Glutamatergic neuron (in vitro differentiated cells): ENCODE data around the gene PAQR7. TPM values are rescaled to one million over a fixed set of nuclear protein-coding genes. Genes with fewer than 3 reads are reported as not detected.
A peak's percentile ranks its signal among the peaks of the same experiment; 100 is the strongest.

ENCODE experiments used
- DNase-seq: peaks from one replicate; pipeline ENCODE4 v3.0.0; 2022
- H3K27ac Mint-ChIP-seq: one replicate; pipeline ENCODE4 v1.8.0; 2020; ENCODE audit warnings: mild to moderate bottlenecking, mixed read lengths, inconsistent platforms; ENCODE audit not compliant: unreplicated experiment
- H3K27me3 Mint-ChIP-seq: one replicate; pipeline ENCODE4 v1.8.0; 2020; ENCODE audit warnings: mild to moderate bottlenecking, moderate library complexity, mixed read lengths, inconsistent platforms; ENCODE audit not compliant: unreplicated experiment
- H3K36me3 Mint-ChIP-seq: one replicate; pipeline ENCODE4 v1.8.0; 2020; ENCODE audit warnings: mild to moderate bottlenecking, mixed read lengths, inconsistent platforms; ENCODE audit not compliant: unreplicated experiment
- H3K4me1 Mint-ChIP-seq: one replicate; pipeline ENCODE4 v1.8.0; 2020; ENCODE audit warnings: mild to moderate bottlenecking, low read depth, mixed read lengths, inconsistent platforms; ENCODE audit not compliant: unreplicated experiment
- H3K4me3 Mint-ChIP-seq: one replicate; pipeline ENCODE4 v1.8.0; 2020; ENCODE audit warnings: mild to moderate bottlenecking, mixed read lengths, inconsistent platforms; ENCODE audit not compliant: unreplicated experiment
- H3K9me3 Mint-ChIP-seq: one replicate; pipeline ENCODE4 v1.8.0; 2020; ENCODE audit warnings: mild to moderate bottlenecking, moderate library complexity, mixed read lengths, inconsistent platforms; ENCODE audit not compliant: unreplicated experiment
- total RNA-seq: library from RNA; stranded (reverse); fragmentation: NEBNext Ultra II Directional; extraction: Animal tissue kit (Norgen Biotek cat#: 25700); gene quantifications from one replicate; pipeline ENCODE4 v1.2.1, GENCODE V29; 2021; ENCODE audit not compliant: unreplicated experiment
- TF ChIP-seq, protein P1 (sequence below): fragments of 200-600 bp; sonication (generic); IDR thresholded peaks from one replicate; pipeline ENCODE4 v1.5.0; 2021; ENCODE audit not compliant: partially characterized antibody, unreplicated experiment

Gene PAQR7
- total RNA-seq, 1 donor from 2014 or later: 6.4 TPM

- Mint-ChIP-seq H3K27ac (no peak overlapping the region), H3K4me1 (peaks cover 14% of the 10 kb centered on the region), H3K36me3 (no peaks in the 10 kb centered on the region), H3K27me3 (peaks cover under 1% of the 10 kb centered on the region), H3K4me3 (no peak overlapping the region), H3K9me3 (peaks cover 4% of the 10 kb centered on the region)
- DNase-seq: no peak
- TF ChIP-seq, protein P1, sequence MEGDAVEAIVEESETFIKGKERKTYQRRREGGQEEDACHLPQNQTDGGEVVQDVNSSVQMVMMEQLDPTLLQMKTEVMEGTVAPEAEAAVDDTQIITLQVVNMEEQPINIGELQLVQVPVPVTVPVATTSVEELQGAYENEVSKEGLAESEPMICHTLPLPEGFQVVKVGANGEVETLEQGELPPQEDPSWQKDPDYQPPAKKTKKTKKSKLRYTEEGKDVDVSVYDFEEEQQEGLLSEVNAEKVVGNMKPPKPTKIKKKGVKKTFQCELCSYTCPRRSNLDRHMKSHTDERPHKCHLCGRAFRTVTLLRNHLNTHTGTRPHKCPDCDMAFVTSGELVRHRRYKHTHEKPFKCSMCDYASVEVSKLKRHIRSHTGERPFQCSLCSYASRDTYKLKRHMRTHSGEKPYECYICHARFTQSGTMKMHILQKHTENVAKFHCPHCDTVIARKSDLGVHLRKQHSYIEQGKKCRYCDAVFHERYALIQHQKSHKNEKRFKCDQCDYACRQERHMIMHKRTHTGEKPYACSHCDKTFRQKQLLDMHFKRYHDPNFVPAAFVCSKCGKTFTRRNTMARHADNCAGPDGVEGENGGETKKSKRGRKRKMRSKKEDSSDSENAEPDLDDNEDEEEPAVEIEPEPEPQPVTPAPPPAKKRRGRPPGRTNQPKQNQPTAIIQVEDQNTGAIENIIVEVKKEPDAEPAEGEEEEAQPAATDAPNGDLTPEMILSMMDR: no peak
Measured at GRCh38 chr1:25826571-25826970, 48.9 kb downstream of the PAQR7 start.

GRCh38 chr1:25825605-25826004 is 49.9 kb downstream of the PAQR7 start:
- Mint-ChIP-seq H3K9me3 (peaks cover 14% of the 10 kb centered on the region), H3K36me3 (no peaks in the 10 kb centered on the region), H3K27ac (no peak overlapping the region), H3K4me3 (no peak overlapping the region), H3K27me3 (peaks cover 2% of the 10 kb centered on the region), H3K4me1 (peaks cover 22% of the 10 kb centered on the region)
- TF ChIP-seq, protein P1: no peak
- no peak for DNase-seq

DNA sequence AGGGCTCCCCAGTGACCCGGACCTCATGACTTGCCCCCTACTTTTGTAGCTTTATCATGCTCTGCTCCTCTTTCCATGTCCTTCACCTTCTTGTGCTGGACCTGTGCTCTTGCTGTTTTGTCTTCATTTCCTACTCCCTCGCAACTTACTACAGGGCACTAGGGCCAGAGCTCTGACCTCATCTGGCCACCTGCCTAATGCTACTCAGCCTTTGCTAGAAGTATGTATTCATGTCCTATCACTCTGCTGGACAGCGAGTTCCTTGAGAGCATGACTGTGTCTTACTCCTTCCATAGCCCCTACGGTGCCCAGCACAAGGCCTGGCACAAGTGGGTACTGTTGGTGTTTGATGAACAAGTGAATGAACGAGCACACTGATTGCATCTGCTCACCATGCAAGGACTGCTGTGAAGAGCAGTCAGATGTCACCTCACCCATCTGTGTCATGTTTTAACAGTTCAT is 53.8 kb downstream of the PAQR7 start:
- Mint-ChIP-seq H3K4me3 (peak overlapping the region; percentile 97), H3K36me3 (no peaks in the 10 kb centered on the region), H3K9me3 (peaks cover 18% of the 10 kb centered on the region), H3K27ac (peak overlapping the region; percentile 69), H3K4me1 (peaks cover 36% of the 10 kb centered on the region), H3K27me3 (peaks cover 8% of the 10 kb centered on the region)
- DNase-seq: no peak
- TF ChIP-seq, protein P1: no peak

DNA sequence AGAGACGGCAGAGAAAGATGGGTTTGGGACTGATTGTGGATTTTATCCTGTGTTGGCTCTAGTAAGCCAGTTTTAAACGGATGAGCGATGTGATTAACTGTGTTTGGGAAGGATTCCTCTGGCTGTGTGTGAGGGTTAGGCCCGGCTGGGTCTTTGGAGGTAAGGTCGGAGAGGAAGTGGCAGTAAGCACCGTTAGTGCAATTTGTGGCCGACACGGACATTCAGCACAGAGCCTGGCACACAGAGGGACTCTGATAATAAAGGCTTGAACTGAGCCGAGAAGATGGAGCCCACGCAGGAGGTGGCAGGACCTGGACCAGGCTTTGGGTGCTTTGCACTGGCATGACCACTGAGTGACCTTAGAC is 54.4 kb downstream of the PAQR7 start:
- H3K4me1 Mint-ChIP-seq: peaks cover 36% of the 10 kb centered on the region
- peak overlapping the region; percentile 97 for H3K4me3 Mint-ChIP-seq
- peaks cover 9% of the 10 kb centered on the region for H3K27me3 Mint-ChIP-seq
- no peaks in the 10 kb centered on the region for H3K36me3 Mint-ChIP-seq
- peaks cover 18% of the 10 kb centered on the region for H3K9me3 Mint-ChIP-seq
- DNase-seq: no peak
- TF ChIP-seq, protein P1: no peak
- peak overlapping the region; percentile 91 for H3K27ac Mint-ChIP-seq

- TF ChIP-seq, protein P1: no peak
- Mint-ChIP-seq H3K9me3 (peaks cover 18% of the 10 kb centered on the region), H3K27ac (peak overlapping the region; percentile 91), H3K4me3 (peak overlapping the region; percentile 100), H3K4me1 (peaks cover 36% of the 10 kb centered on the region), H3K27me3 (peaks cover 10% of the 10 kb centered on the region), H3K36me3 (no peaks in the 10 kb centered on the region)
- DNase-seq: peak; percentile 57
Measured at GRCh38 chr1:25820247-25821111, 55.0 kb downstream of the PAQR7 start.
